ENCODE measurements around the gene FCRL6.

Gene FCRL6

GRCh38 chr1:159835862-159836525, 33.8 kb downstream of the FCRL6 start:
- no peak for DNase-seq

GRCh38 chr1:159838715-159839114, 36.6 kb downstream of the FCRL6 start:
- DNase-seq: no peak

DNA sequence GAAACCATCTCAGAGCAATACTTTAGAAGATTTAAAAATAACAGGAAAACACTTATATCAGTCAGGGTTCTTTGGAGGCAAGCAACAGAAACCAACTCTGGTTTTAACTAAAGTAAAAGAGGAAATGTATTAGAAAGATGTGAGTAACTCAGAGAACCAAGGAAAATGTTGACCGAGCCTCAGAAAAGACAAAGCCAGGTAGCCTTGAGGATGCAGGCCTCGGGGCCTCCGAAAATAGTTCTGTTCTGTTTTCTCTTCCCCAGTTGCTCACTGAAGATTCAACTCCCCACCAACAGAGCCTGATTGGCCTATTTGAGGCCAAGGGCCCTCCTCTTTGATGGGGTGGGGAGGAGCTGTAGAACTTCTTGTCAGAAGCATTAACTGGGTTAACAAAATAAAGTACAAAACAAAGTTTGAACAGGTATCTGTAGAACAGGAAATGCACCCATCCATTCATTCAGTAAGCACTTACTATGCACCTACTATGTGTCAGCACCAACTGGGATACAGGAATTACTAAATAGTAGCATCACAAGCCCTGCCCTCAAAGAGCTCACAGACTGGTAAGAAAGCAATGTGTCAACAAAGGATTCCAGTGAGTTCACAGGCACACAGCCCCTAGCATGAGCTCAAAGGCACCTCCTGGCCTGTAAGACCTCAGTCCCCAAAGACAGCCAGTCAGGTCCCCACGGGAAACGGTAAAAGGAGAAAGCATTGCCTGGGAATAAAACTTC, 37.1 kb downstream of the FCRL6 start:
- no peak for DNase-seq

DNA sequence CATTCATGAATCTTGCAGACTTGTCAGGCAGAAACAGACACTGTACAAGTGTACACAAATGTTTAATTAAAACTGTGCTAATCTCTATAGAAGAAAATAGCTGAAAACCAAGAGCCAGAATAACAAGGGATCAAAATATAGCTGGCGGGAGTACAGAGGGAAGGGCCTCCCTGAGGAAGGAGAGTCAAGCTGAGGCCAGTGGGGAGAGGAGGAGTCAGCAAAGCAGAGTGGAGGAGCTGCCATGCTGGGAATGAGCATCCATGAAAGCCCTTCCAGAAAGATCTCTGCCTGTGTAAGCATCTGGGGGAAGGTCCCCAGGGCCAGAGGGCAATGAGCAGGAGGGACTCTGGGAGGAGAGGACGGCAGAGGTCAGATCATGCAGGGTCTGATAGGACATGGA, 39.6 kb downstream of the FCRL6 start:
- no peak for DNase-seq

DNA sequence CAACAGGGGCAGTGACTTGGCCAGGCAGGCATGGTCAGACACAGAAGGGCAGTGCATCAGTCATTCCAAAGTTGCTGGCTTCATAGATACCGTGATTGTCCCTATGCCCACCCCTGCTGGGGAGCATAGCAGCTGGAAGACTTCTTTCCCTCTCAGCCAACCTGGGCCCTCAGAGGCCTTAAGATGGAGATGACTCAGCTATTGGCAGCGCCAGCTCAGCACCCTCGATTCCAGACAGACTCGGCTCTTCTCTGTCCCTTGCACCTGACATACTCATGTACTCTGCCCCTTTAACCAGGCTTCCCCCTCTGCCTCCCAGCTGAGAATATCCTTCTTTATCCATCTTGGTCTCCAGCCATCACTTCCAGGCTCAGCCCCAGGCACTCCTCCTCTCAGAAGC, 41.3 kb downstream of the FCRL6 start:
- no peak for DNase-seq

- DNase-seq: no peak
These were observed 43.8 kb downstream of the FCRL6 start for GRCh38 chr1:159845751-159846629.

GRCh38 chr1:159847231-159847630, 45.1 kb downstream of the FCRL6 start:
- DNase-seq: no peak

- no peak for DNase-seq
These were observed 46.2 kb downstream of the FCRL6 start for GRCh38 chr1:159848326-159848725.

GRCh38 chr1:159849626-159850366, 47.6 kb downstream of the FCRL6 start:
- DNase-seq: peak; percentile 77

DNA sequence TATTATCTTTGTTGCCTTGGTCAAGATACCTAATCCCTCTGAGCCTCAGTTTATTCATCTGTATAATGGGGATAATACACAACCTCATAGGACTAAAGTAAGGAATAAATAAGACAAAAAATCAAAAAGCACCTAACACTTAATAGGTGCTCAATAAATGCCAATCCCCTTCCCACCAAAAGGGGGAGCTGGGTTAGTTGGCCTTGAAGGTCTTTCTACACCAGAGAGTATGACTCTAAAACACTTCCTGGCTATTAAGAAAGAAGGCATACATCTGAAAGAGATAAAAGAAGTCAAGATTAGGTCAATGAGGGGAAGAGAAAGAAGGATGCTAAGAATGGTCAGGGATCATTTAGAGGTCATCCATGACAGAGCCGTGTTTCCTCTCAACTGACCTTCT, 49.2 kb downstream of the FCRL6 start:
- no peak for DNase-seq

- peak; percentile 76 for DNase-seq
These were observed 51.4 kb downstream of the FCRL6 start for GRCh38 chr1:159853417-159854115.

DNA sequence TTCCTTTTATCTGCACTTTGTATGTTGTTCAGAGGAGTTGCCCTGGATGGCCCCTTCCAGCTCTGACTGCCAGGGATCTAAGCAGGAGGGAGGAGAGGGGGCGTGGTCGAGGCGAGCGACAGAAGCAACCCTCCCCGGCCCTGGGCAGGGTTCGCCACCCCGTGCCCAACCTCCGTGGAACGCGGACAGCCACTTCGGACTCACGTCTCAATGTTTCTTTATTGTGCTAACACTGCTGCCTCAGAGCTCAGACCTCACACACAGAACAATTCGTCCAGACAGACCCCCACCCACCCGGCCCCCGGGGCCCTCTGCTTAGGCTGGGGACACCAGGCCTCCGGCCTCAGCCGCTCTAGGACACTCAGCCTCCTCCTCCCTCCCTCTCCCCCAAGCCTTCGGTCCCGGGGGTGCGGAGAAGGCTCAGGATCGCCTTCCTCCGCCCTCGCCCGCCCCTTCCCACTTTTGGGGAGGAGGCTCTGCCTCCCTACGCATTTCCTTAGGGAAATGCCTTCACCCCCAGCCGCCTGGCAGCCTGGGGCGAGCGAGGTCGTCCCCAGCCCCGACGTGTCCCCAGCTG, 52.0 kb downstream of the FCRL6 start:
- peak; percentile 68 for DNase-seq

DNA sequence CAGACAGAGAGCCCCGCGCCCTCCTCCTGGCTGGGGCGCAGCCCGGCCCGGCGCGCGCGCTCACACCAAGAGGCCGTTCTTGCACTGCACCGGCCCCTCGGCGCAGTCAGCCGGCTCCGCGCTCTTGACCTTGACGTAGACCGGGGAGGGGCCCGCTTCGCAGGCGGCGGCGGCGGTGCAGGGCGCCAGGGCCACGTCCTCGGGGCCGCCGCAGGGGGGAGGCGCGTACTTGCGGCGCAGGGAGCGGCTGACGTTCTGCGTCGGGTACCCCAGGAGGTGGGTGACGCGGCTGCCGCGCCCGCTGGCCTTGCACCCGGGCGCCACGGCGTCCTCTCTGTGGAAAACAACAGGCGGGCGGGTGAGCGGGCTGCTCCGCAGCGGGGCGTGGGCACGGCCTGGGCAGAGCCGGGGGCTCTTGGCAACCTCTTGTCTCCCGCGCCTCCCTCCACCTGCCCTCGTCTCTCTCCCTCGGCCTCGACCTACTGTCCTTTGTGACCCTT, 52.6 kb downstream of the FCRL6 start:
- peak; percentile 84 for DNase-seq

GRCh38 chr1:159855709-159856108, 53.5 kb downstream of the FCRL6 start:
- no peak for DNase-seq

DNA sequence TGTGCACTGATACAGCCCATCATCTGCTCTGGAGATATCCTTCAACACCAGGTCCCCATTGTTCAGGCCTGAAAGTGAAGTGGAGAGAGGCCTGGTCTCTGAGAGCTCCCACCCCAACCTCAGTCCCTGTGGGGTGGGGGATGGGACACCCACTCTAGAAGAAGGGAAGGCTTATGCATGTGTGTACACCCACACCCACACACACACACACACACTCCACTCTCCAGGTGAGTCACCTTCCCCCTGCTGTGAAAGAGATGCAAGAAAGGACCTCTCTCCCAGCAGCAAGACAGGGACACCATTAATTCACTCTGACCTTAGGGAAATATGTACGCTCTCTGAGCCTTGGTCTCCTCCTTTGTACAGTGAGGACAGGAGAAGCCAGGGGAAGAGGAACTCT, 54.4 kb downstream of the FCRL6 start:
- no peak for DNase-seq

GRCh38 chr1:159857889-159858288, 55.7 kb downstream of the FCRL6 start:
- no peak for DNase-seq

DNA sequence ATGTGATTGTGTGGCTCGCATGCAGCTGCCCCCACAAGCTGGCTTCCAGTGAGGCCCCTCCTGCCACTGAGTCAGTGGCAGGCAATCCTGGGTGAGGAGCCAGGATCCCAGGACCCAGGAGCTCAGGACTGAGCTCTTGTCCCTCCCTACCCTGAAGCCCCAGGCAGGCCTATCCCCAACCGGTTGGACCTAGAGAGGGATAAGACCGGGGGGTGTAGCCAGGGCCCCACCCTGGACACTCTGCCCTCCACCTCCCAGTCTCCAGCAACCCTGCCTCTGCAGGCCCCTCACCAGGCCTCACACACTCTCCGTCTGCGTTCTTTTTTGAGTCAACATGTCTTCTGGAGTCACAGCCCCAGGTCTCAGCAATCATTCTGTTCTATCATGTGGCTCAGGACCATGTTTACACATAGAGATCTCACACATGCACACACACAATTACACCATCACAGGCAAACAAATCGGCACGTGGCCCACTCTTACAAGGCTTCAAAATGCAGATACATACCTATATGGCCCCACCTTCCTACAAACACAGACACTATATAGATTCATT, 57.7 kb downstream of the FCRL6 start:
- DNase-seq: no peak

DNA sequence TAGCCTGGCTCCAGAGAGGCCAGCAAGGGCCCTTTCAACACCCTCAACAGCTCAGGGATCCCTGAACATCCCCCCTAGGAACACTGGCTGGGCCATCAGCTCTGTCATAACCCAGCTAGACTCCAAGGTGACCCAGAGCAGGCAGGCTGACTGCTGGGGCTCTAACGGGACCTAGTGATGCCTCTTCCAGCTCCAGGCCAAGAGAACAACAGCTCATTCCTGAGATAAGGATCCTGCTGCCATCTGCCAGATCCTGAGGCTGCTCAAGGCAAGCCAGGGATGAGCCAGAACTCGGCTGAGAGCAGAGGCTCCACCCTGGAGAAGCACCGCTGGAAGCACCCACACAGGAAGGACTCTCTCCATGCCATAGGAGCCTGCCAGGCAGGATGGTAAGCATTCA, 58.3 kb downstream of the FCRL6 start:
- no peak for DNase-seq

- DNase-seq: no peak
These were observed 59.1 kb downstream of the FCRL6 start for GRCh38 chr1:159861218-159861617.

DNA sequence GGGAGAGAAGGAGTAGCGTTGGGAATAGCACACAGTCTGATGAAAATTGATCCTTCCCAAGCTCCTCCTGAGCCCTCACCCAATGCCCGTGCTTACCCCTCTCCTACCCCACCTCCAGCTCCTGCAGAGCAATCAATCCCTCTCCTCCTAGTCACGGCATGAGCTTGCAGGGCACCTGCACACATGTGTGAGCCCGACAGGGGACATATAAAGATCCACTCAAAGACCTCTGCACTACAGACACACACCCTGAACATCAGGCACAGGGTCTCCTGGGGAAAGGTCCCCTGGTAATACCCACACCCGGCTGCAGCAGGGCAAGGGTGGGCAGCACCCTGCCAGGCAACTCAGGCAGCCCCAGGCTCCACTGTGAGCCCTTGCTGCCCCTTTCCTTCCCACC, 59.9 kb downstream of the FCRL6 start:
- DNase-seq: no peak

GRCh38 chr1:159862557-159862956, 60.4 kb downstream of the FCRL6 start, which contains the start of gene VSIG8:
Gene VSIG8, minus strand, starts transcription at chr1:159862657. Its CDS starts 136 bp downstream, at chr1:159862521.
- no peak for DNase-seq
